ENCODE measurements around the gene SRSF3.
"Not testable (repeated sequence)": the region's sequence is repeated elsewhere in the genome, so short reads cannot be mapped to it uniquely, and the experiment has no call there.

SRSF3 gene

DNA sequence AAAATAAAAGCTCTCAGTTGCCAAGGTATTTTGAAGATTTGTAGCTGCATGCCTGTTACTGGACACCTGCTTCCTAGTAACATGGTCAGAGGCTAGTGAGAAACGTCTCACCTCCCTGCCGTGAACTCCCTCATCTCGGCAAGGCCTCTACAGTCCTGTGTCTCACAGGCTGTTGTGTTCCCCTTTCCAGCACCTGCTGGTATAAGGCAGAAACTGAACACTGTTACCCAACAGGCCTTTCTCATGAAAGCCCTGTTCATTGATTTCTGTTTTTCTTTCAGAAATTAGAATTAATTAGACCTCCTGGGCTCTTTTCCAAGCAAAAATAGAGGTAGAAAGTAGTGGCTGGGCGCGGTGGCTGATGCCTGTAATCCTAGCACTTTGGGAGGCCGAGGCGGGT lies 17.6 kb upstream of the SRSF3 start:
- no peak for DNase-seq (ENCODE audit: low read depth)
- TF ChIP-seq, protein P1, sequence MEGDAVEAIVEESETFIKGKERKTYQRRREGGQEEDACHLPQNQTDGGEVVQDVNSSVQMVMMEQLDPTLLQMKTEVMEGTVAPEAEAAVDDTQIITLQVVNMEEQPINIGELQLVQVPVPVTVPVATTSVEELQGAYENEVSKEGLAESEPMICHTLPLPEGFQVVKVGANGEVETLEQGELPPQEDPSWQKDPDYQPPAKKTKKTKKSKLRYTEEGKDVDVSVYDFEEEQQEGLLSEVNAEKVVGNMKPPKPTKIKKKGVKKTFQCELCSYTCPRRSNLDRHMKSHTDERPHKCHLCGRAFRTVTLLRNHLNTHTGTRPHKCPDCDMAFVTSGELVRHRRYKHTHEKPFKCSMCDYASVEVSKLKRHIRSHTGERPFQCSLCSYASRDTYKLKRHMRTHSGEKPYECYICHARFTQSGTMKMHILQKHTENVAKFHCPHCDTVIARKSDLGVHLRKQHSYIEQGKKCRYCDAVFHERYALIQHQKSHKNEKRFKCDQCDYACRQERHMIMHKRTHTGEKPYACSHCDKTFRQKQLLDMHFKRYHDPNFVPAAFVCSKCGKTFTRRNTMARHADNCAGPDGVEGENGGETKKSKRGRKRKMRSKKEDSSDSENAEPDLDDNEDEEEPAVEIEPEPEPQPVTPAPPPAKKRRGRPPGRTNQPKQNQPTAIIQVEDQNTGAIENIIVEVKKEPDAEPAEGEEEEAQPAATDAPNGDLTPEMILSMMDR (conservative IDR thresholded peaks at IDR 0.05; ENCODE audit: control insufficient read depth, insufficient read depth, low read depth, low read length) = no peak
- no peak overlapping the region for H3K4me3 ChIP-seq (ENCODE audit: control insufficient read depth, low read depth, low read length)

DNA sequence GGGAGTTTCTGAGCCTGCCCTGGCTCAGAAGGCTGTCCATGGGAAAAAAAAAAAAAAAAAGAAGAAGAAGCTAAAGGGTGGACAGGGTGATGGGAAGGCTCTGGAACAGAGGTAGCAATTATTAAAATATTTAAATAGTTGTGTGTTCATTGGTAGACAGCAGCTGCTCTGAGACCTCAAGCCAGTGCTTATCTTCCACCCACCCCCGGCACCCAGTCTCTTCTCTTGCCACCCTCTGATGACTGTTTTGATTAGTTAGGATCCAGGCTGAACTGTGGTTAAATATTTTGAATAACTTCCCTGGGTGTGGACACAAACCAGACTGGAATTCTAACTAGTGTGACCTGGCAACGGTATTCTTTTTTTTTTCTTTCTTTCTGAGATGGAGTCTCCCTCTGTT lies 16.9 kb upstream of the SRSF3 start:
- H3K4me3 ChIP-seq (ENCODE audit: control insufficient read depth, low read depth, low read length) = no peak overlapping the region
- TF ChIP-seq, protein P1 (conservative IDR thresholded peaks at IDR 0.05; ENCODE audit: control insufficient read depth, insufficient read depth, low read depth, low read length) = no peak
- DNase-seq (ENCODE audit: low read depth) = peak; percentile 59

DNA sequence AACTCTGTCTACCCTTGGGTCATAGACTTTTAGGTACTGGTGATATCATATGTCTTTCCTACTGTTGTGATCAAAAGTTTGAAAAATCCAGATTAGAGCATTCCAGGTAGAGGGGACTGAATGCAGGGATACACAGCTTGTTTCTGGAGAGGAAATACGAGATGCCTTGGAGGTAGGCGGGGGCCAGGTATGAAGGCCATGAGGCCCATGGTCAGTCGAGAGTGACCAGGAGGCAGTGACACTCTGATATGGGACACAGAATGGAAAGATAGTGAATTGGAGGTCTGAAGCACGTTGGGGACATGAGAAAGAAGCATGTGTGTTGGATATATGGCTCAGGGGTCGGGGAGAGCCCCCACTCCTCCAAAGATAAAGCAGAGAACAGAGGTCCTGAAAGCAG lies 16.1 kb upstream of the SRSF3 start:
- H3K4me3 ChIP-seq (ENCODE audit: control insufficient read depth, low read depth, low read length) = no peak overlapping the region
- TF ChIP-seq, protein P1 (conservative IDR thresholded peaks at IDR 0.05; ENCODE audit: control insufficient read depth, insufficient read depth, low read depth, low read length) = no peak
- no peak for DNase-seq (ENCODE audit: low read depth)

DNA sequence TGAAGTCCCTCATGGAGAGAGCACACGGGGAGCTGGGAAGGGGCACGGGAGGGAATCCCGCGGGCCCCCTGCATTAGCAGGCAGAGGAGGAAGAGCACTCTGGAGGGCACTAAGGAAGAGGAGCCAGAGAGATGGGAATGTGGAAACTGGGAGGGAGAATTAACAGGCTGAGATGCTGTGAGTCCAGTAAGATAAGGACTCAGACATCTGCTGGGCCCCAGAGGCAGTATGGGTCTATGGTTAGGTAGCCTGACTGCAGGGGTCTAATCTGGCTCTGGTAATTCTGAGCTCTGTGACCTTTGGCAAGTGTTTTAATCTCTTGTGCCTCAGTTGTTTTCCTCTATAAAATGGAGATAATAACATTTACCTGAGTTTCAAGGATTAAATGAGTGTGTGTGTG lies 15.7 kb upstream of the SRSF3 start:
- TF ChIP-seq, protein P1 (conservative IDR thresholded peaks at IDR 0.05; ENCODE audit: control insufficient read depth, insufficient read depth, low read depth, low read length) = no peak
- no peak for DNase-seq (ENCODE audit: low read depth)
- H3K4me3 ChIP-seq (ENCODE audit: control insufficient read depth, low read depth, low read length) = no peak overlapping the region

DNA sequence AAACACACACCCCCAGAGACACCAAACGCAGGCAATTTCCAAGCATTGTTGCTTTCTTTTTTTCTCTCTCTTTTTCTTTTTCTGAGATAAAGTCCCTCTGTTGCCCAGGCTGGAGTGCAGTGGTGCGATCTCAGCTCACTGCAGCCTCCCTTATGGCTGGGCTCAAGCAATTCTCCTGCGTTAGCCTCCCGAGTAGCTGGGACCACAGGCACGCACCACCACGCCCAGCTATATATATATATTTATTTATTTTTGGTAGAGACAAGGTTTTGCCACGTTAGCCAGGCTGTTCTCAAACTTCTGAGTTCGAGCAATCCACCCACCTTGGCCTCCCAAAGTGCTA lies 14.0 kb upstream of the SRSF3 start:
- DNase-seq (ENCODE audit: low read depth) = no peak
- TF ChIP-seq, protein P1 (conservative IDR thresholded peaks at IDR 0.05; ENCODE audit: control insufficient read depth, insufficient read depth, low read depth, low read length) = no peak
- no peak overlapping the region for H3K4me3 ChIP-seq (ENCODE audit: control insufficient read depth, low read depth, low read length)

DNA sequence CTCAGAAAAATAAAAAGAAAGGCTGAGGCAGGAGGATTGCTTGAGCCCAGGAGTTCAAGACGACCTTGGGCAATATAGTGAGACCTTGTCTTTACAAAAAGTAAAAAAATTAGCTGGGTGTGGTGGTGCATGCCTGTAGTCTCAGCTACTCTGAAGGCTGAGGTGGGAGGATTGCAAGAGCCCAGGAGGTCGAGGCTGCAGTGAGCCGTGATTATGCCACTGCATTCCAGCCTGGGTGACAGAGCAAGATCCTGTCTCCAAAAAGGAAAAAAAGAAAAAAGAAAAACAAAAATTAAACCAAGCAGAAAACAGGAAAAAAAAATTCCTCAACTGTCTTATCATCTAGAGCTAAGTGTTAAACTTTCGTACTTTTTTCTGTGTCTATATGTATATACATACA lies 12.4 kb upstream of the SRSF3 start:
- TF ChIP-seq, protein P1 (conservative IDR thresholded peaks at IDR 0.05; ENCODE audit: control insufficient read depth, insufficient read depth, low read depth, low read length) = no peak
- DNase-seq (ENCODE audit: low read depth) = no peak
- no peak overlapping the region for H3K4me3 ChIP-seq (ENCODE audit: control insufficient read depth, low read depth, low read length)

DNA sequence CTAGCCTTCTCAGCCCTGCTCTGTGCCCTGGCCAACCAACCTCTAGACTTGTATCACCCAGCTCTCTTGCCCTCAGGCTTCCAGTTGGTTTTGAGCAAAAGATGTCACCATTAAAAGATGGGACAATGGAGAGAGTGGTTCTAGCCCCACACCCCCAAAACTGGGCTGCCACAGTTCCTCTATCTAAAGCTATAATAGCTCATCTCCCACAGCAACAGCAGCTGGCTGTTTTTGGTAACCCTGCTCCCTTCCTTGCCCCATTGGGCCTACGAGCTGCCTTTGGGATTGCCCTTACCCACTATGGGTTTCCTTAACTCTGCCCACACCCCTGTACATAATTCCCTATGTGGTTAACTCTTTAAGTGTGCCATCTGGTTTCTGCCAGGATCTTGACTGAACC lies 7.6 kb upstream of the SRSF3 start:
- no peak for DNase-seq (ENCODE audit: low read depth)
- no peak overlapping the region for H3K4me3 ChIP-seq (ENCODE audit: control insufficient read depth, low read depth, low read length)
- TF ChIP-seq, protein P1 (conservative IDR thresholded peaks at IDR 0.05; ENCODE audit: control insufficient read depth, insufficient read depth, low read depth, low read length) = no peak

DNA sequence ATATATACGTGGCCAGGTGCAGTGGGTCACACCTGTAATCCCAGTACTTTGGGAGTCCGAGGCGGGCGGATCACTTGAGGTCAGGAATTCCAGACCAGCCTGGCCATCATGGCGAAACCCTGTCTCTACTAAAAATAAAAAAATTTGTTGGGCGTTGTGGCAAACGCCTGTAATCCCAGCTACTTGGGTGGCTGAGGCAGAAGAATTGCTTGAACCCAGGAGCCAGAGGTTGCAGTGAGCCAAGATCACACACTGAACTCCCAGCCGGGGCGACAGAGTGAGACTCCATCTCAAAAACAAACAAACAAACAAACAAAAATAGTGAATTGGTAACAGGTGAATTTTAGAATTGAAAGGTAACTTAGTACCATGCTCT lies 5.1 kb upstream of the SRSF3 start:
- DNase-seq (ENCODE audit: low read depth); H3K4me3 ChIP-seq (ENCODE audit: control insufficient read depth, low read depth, low read length): not testable (repeated sequence)

Data from fibroblast of mammary gland (primary cell).